A673 (cell line): ENCODE measurements around the gene TARM1.

Experiments
- CTCF ChIP-seq: fragments of 300-800, 200-600 bp; sonication (generic); conservative IDR thresholded peaks from 2 replicates; pipeline ENCODE4 v1.5.1; 2017; ENCODE audit warnings: low read depth, mild to moderate bottlenecking, antibody characterized with exemption, low read length, moderate library complexity, mixed read lengths
- EZH2 ChIP-seq: fragments of 200-600 bp; sonication (generic); IDR thresholded peaks from 2 replicates; pipeline ENCODE4 v1.6.1; 2017; ENCODE audit warnings: borderline replicate concordance, low read depth, mild to moderate bottlenecking, mixed read lengths, antibody characterized with exemption, low read length; ENCODE audit not compliant: poor library complexity, severe bottlenecking

GRCh38 chr19:54077334-54077733 lies 3.8 kb downstream of the TARM1 start:
- TF ChIP-seq CTCF (no peak), EZH2 (no peak)
